DOHH2 (cell line): ENCODE data around the gene VASH2.

Source experiments
- EZH2phosphoT487 ChIP-seq: fragments of 200-600 bp; sonication (generic); IDR thresholded peaks from 2 replicates; pipeline ENCODE4 v1.6.1; 2017; ENCODE audit warnings: borderline replicate concordance, mild to moderate bottlenecking, antibody characterized with exemption, low read length, moderate library complexity, mixed read lengths
- TF ChIP-seq, protein P1 (sequence below): fragments of 200-600 bp; sonication (generic); IDR thresholded peaks from one replicate; pipeline ENCODE4 v1.5.1; 2014; ENCODE audit warnings: antibody characterized with exemption, mild to moderate bottlenecking, low read depth, low read length; ENCODE audit not compliant: poor library complexity, severe bottlenecking

GRCh38 chr1:212915245-212916091 is 34.9 kb upstream of the VASH2 start:
- no peak for TF ChIP-seq EZH2phosphoT487
- TF ChIP-seq, protein P1, sequence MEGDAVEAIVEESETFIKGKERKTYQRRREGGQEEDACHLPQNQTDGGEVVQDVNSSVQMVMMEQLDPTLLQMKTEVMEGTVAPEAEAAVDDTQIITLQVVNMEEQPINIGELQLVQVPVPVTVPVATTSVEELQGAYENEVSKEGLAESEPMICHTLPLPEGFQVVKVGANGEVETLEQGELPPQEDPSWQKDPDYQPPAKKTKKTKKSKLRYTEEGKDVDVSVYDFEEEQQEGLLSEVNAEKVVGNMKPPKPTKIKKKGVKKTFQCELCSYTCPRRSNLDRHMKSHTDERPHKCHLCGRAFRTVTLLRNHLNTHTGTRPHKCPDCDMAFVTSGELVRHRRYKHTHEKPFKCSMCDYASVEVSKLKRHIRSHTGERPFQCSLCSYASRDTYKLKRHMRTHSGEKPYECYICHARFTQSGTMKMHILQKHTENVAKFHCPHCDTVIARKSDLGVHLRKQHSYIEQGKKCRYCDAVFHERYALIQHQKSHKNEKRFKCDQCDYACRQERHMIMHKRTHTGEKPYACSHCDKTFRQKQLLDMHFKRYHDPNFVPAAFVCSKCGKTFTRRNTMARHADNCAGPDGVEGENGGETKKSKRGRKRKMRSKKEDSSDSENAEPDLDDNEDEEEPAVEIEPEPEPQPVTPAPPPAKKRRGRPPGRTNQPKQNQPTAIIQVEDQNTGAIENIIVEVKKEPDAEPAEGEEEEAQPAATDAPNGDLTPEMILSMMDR = peak; percentile 29
